ENCODE results near the gene ZNF326.

DNA sequence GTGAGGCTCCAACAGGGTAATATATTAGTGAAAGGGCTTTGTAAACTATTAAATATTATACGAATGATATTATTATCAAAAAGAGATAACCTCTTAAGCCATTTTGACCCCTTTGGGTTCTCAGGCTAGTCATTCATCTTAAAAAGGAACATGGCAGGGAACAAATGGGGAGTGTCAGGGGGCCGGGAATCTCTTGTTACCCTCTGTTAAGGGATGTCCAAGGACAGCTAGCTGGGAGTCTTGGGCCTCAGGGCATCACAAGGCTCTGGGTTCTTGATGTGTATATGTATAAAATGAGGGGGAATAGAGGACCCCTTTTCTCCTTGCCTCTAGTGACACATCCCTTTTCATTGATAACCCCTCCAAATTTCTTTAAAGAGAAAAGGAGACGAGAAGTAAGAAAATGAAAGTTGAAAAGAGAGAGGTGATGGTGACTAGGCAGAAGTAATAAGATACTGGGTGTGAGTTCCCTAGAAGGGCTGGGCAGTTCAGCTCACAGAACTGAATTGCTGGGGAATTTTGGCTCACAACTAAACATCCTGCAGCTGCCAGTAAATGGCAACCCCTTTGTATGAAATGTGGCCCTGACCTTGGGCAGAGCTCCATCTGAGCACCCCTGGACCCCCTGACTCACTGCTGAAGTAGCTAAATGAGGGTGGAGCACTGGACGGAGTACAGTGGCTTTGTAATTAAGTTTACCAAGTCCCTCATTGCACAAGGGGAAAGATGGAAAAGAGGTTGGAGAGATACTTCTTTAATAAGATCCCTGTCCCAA is 20.0 kb upstream of the ZNF326 start:
- TF ChIP-seq, protein P1, sequence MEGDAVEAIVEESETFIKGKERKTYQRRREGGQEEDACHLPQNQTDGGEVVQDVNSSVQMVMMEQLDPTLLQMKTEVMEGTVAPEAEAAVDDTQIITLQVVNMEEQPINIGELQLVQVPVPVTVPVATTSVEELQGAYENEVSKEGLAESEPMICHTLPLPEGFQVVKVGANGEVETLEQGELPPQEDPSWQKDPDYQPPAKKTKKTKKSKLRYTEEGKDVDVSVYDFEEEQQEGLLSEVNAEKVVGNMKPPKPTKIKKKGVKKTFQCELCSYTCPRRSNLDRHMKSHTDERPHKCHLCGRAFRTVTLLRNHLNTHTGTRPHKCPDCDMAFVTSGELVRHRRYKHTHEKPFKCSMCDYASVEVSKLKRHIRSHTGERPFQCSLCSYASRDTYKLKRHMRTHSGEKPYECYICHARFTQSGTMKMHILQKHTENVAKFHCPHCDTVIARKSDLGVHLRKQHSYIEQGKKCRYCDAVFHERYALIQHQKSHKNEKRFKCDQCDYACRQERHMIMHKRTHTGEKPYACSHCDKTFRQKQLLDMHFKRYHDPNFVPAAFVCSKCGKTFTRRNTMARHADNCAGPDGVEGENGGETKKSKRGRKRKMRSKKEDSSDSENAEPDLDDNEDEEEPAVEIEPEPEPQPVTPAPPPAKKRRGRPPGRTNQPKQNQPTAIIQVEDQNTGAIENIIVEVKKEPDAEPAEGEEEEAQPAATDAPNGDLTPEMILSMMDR (IDR thresholded peaks at IDR 0.05; ENCODE audit: low read length) = no peak
- TF ChIP-seq EZH2 (IDR thresholded peaks at IDR 0.05; ENCODE audit: borderline replicate concordance, low read length) = no peak

Measured in OCI-LY1 (cell line).